ENCODE measurements around the gene CA12.
"Not testable (repeated sequence)": the region's sequence is repeated elsewhere in the genome, so short reads cannot be mapped to it uniquely, and the experiment has no call there.

CA12 gene

DNA sequence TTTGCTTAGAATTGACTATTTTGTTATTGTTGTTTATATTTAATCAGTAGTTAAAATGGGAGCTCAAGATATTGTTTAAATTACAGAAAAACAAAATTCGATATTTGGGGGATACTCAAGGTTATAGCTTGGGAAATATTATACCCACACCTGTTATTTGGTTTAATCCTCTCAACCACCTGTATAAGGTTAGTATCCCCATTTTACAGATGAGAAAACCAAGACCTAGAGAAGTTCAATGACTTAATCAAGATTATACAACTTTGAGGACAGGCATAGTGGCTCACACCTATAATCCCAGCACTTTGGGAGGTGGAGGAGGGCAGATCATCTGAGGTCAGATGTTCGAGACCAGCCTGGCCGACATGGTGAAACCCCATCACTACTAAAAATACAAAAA, 39.8 kb upstream of the CA12 start:
- Histone ChIP-seq H3K36me3 (no peaks in the 10 kb centered on the region), H3K4me3 (ENCODE audit: low read depth, low read length) (no peak overlapping the region), H3K9me3 (no peaks in the 10 kb centered on the region), H3K27me3 (no peaks in the 10 kb centered on the region), H3K4me1 (peaks cover 6% of the 10 kb centered on the region; the same call in 1 of the 2 replicates)
- TF ChIP-seq, protein P1, sequence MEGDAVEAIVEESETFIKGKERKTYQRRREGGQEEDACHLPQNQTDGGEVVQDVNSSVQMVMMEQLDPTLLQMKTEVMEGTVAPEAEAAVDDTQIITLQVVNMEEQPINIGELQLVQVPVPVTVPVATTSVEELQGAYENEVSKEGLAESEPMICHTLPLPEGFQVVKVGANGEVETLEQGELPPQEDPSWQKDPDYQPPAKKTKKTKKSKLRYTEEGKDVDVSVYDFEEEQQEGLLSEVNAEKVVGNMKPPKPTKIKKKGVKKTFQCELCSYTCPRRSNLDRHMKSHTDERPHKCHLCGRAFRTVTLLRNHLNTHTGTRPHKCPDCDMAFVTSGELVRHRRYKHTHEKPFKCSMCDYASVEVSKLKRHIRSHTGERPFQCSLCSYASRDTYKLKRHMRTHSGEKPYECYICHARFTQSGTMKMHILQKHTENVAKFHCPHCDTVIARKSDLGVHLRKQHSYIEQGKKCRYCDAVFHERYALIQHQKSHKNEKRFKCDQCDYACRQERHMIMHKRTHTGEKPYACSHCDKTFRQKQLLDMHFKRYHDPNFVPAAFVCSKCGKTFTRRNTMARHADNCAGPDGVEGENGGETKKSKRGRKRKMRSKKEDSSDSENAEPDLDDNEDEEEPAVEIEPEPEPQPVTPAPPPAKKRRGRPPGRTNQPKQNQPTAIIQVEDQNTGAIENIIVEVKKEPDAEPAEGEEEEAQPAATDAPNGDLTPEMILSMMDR (IDR thresholded peaks at IDR 0.05; ENCODE audit: low read depth, low read length), result no peak
- DNase-seq, result no peak

DNA sequence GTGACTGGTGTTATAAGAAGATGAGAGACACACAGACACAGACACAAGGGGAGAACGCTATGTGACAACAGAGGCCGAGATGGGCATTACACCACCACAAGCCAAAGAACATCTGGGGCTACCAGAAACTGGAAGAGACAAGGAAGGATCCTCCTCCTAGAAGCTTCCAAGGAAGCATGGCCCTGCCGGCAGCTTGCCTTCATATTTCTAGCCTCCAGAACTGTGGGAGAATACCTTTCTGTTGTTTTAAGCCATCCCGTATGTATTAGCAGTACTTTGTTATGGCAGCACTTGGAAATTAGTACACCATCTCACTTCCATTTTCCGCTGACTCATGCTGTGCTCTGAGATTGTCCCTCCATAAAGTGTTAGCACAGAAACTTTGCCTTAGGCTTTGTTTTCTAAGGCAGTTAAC, 38.7 kb upstream of the CA12 start:
- Histone ChIP-seq H3K4me1 (peaks cover 6% of the 10 kb centered on the region; the same call in 1 of the 2 replicates), H3K27me3 (no peaks in the 10 kb centered on the region), H3K9me3 (no peaks in the 10 kb centered on the region), H3K4me3 (ENCODE audit: low read depth, low read length) (no peak overlapping the region), H3K36me3 (no peaks in the 10 kb centered on the region)
- TF ChIP-seq, protein P1 (IDR thresholded peaks at IDR 0.05; ENCODE audit: low read depth, low read length), result peak; percentile 28; the same call in 1 of the 2 replicates
- DNase-seq, result no peak

DNA sequence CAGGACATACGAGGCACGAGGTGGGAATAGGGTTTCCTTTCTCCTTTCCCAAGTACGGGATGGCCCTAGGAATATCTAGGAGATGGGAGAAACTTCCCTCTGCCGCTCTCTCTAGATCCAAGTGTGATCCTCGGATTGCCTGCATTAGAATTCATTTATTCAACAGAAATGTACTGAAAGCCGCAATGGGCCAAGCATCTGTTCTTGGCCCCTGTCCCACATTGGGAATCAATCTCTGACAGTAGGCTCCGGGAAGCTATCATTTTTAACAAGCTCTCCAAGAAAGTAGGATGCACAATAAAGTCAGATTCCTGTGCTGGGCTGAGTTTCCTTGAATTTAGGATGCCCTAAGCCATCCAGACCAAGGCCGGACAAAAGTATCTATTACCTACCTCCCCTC, 37.2 kb upstream of the CA12 start:
- H3K4me3 ChIP-seq (ENCODE audit: low read depth, low read length), result no peak overlapping the region
- no peaks in the 10 kb centered on the region for H3K27me3 ChIP-seq
- no peak for DNase-seq
- H3K36me3 ChIP-seq, result no peaks in the 10 kb centered on the region
- no peaks in the 10 kb centered on the region for H3K9me3 ChIP-seq
- H3K4me1 ChIP-seq, result peaks cover 6% of the 10 kb centered on the region; the same call in 1 of the 2 replicates
- TF ChIP-seq, protein P1 (IDR thresholded peaks at IDR 0.05; ENCODE audit: low read depth, low read length), result no peak

DNA sequence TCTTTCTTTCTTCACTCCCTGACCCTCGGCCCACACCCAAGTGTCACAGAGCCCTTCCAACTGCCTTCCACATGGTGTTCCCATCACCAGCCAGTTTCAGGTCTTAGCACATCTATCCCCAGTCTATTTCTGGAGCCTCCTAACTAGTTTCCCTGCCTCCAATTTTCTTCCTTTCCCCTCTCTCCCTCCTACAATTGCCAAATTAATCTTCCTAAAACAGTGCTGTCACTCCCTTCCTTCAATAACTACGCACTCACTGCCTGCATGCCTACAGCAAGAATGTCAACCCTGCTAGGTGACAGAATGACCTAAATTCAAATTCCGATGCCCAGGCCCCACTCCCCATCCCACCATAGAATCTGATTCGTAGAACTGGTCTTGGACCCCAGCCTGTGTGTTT, 36.1 kb upstream of the CA12 start:
- no peaks in the 10 kb centered on the region for H3K9me3 ChIP-seq
- TF ChIP-seq, protein P1 (IDR thresholded peaks at IDR 0.05; ENCODE audit: low read depth, low read length), result no peak
- H3K27me3 ChIP-seq, result no peaks in the 10 kb centered on the region
- H3K4me1 ChIP-seq, result peaks cover 6% of the 10 kb centered on the region; the same call in 1 of the 2 replicates
- DNase-seq, result no peak
- H3K4me3 ChIP-seq (ENCODE audit: low read depth, low read length), result no peak overlapping the region
- no peaks in the 10 kb centered on the region for H3K36me3 ChIP-seq

DNA sequence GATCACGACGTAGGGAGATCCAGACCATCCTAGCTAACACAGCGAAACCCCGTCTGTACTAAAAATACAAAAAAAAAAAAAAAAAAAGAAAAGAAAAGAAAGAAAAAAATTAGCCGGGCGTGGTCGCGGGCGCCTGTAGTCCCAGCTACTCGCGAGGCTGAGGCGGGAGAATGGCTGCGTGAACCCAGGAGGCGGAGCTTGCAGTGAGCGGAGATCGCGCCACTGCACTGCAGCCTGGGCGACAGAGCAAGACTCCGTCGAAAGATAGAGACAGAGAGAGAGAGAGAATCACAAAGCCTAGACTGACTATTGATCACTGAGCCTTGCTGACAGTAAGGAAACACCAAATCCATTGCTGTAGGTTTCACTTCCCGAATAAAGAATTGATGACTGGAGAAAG, 35.6 kb upstream of the CA12 start:
- not testable (repeated sequence) for H3K4me3 ChIP-seq (ENCODE audit: low read depth, low read length); H3K9me3 ChIP-seq; H3K36me3 ChIP-seq; H3K4me1 ChIP-seq; H3K27me3 ChIP-seq; DNase-seq

DNA sequence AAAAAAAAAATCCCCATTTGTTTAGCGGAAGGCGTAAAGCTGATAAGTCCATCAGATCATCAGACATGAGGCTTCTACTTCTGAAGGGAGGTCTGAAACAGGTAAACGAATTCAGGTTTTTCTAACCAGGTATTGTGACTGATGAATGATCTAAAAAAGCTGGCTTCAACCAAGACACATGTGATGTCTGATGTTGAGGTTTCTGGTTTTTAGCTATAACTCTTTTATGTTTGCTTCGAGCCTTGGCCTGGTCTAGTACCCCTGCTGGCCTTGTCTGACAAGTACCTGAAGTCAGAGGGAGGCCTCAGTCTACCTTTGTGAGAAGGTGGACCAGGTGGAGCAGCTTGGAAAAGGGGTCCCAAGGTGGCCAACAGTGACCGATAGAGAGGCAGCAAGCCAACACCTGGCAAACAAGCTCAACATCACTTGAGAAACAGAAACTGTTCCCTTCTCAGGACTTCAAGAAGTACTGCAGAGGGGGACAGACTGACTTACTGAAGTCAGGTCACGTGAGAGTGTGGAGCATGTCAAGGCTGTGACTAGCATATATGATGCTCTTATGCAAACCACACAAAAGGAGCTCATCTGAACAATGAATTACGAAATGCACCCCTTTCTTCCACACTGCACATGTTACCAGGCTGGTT, 33.0 kb upstream of the CA12 start:
- H3K4me1 ChIP-seq, result peaks cover 6% of the 10 kb centered on the region; the same call in 1 of the 2 replicates
- no peak overlapping the region for H3K4me3 ChIP-seq (ENCODE audit: low read depth, low read length)
- TF ChIP-seq, protein P1 (IDR thresholded peaks at IDR 0.05; ENCODE audit: low read depth, low read length), result no peak
- no peaks in the 10 kb centered on the region for H3K9me3 ChIP-seq
- DNase-seq, result no peak
- H3K36me3 ChIP-seq, result no peaks in the 10 kb centered on the region
- H3K27me3 ChIP-seq, result no peaks in the 10 kb centered on the region
